ENCODE data around the gene CSHL1. TPM values are rescaled to one million over a fixed set of nuclear protein-coding genes. Genes with fewer than 3 reads are reported as not detected.

The CSHL1 gene
- total and polyA plus RNA-seq, 9 of the 15 experiments (the other 6 are each of a cell fraction or from before 2014, with no cell fraction given), result not detected

DNA sequence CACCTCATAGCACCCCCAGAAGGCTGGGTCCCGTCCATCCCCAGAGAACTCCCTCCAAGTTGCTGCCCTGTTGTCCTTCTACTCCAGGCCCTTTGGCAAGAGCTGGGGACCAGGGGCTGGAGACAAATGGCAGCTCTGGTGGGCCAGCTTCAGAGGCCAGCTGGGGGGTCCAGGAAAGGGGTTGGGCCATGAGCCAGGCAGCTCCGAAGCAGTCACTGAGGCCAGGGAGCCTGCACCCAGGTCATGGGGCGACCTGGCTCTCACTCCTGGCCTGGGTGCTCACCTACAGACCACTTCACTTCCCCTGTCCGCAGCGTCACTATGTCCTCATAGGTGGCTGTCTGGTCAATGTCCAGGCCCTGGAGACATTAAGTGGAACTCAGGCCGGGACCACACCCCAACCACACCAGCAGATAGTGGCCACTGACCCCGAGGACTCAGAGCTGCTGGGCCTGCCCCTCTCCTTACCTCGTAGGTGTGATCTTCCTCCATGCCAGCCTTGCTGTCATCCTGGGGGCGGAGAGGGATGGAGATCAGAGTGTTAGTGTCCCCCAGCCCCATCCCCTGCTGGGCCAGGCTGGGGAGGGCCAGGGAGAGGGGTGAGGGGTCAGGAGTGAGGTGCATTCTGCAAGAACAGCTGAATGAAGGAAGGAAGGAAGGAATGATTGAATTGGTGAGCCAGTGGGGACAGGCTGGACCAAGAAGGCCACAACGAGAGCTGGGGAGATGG, 18.1 kb upstream of the CSHL1 start:
- no peak for ATAC-seq
- no peak for DNase-seq (ENCODE audit: extremely low read depth in 1 of 4, low spot score in 3 of 4)
- H3K4me2 ChIP-seq (ENCODE audit: insufficient read depth, low read length), result no peak overlapping the region
- no peaks in the 10 kb centered on the region for H3K36me3 ChIP-seq (ENCODE audit: control insufficient read depth, insufficient read depth, low read length)
- H3K27ac ChIP-seq (ENCODE audit: extremely low read depth, low read depth, low read length), result no peak overlapping the region
- CTCF ChIA-PET (ENCODE audit: low intra/inter-chr PET ratio), result no interaction called here
- H3K4me1 ChIP-seq (replicated peaks in 1 of 2; ENCODE audit: control insufficient read depth in 2 of 2, insufficient read depth in 2 of 2, low read length in 2 of 2), result peaks cover 0 to 33% of the 10 kb centered on the region in 2 experiments; a peak in 2 of 5 replicates
- H3K9ac ChIP-seq (ENCODE audit: insufficient read depth in 1 of 2, low read depth in 2 of 2, low read length in 2 of 2), result no peak overlapping the region; a peak in 1 of 4 replicates
- TF ChIP-seq SAFB2 (IDR thresholded peaks at IDR 0.05; ENCODE audit: borderline replicate concordance, low read depth, low read length, severe bottlenecking) (no peak), TAF9B (IDR thresholded peaks at IDR 0.05; ENCODE audit: partially characterized antibody) (no peak), RNF2 (IDR thresholded peaks at IDR 0.05) (no peak), ZNF79 (CRISPR knock-in tag; IDR thresholded peaks at IDR 0.05; ENCODE audit: low read depth) (no peak), ZNF696 (CRISPR knock-in tag; conservative IDR thresholded peaks at IDR 0.05) (no peak), PHF8 (IDR thresholded peaks at IDR 0.05; ENCODE audit: borderline replicate concordance, low read length) (no peak), SP1 (CRISPR knock-in tag; IDR thresholded peaks at IDR 0.05) (no peak), CEBPB (tag; IDR thresholded peaks at IDR 0.05) (no peak), CTBP1 (IDR thresholded peaks at IDR 0.05; ENCODE audit: borderline replicate concordance) (no peak)
- TF ChIP-seq, protein P1, sequence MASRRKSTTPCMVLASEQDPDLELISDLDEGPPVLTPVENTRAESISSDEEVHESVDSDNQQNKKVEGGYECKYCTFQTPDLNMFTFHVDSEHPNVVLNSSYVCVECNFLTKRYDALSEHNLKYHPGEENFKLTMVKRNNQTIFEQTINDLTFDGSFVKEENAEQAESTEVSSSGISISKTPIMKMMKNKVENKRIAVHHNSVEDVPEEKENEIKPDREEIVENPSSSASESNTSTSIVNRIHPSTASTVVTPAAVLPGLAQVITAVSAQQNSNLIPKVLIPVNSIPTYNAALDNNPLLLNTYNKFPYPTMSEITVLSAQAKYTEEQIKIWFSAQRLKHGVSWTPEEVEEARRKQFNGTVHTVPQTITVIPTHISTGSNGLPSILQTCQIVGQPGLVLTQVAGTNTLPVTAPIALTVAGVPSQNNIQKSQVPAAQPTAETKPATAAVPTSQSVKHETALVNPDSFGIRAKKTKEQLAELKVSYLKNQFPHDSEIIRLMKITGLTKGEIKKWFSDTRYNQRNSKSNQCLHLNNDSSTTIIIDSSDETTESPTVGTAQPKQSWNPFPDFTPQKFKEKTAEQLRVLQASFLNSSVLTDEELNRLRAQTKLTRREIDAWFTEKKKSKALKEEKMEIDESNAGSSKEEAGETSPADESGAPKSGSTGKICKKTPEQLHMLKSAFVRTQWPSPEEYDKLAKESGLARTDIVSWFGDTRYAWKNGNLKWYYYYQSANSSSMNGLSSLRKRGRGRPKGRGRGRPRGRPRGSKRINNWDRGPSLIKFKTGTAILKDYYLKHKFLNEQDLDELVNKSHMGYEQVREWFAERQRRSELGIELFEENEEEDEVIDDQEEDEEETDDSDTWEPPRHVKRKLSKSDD (conservative IDR thresholded peaks at IDR 0.05; ENCODE audit: low read length), result no peak
- H3K27me3 ChIP-seq (ENCODE audit: control insufficient read depth in 2 of 2, insufficient read depth in 2 of 2, low read length in 2 of 2), result peaks cover 0 to 9% of the 10 kb centered on the region in 2 experiments; a peak in 2 of 5 replicates
- POLR2A ChIA-PET, result interaction anchor here (0.6 to 1.3 kb wide), 3 partner anchors 10 to 12 kb away, joined by 3 to 6 read pairs (median 4); no protein-coding TSS in a partner anchor
- H3K9me1 ChIP-seq (ENCODE audit: control insufficient read depth, insufficient read depth, low read length), result no peaks in the 10 kb centered on the region
- H3K9me3 ChIP-seq (replicated peaks; ENCODE audit: control insufficient read depth, insufficient read depth, low read depth, low read length), result no peaks in the 10 kb centered on the region
- no peaks in the 10 kb centered on the region for H4K20me1 ChIP-seq (replicated peaks; ENCODE audit: control insufficient read depth, insufficient read depth, low read length)
- in situ Hi-C loops (cut with MboI) (no loop called here), intact Hi-C loops (cut with micrococcal nuclease) (no loop called here)
- no peaks in the 10 kb centered on the region for H3K79me2 ChIP-seq (ENCODE audit: control insufficient read depth, insufficient read depth, low read length)
- 21% methylated on average over 9 of the region's 10 CpGs for WGBS (ENCODE audit: insufficient coverage, low coverage, missing lambda C conversion rate)
- BruUV-seq (replicated peaks), result no TSS peak
- no peak overlapping the region for H2AFZ ChIP-seq (ENCODE audit: low read depth, low read length)
- FAIRE-seq, result no peak
- H3K4me3 ChIP-seq, result no peak overlapping the region

Measured in K562 (cell line).